K562 treated with DMSO at 1 percent for 4 hours (cell line): ENCODE data around the gene IRAK1. TPM values are rescaled to one million over a fixed set of nuclear protein-coding genes. Genes with fewer than 3 reads are reported as not detected.

Source experiments
- total RNA-seq: library from RNA; unstranded; fragments of 300-600 nt; gene quantifications from 2 replicates; pipeline ENCODE4 v1.2.3, GENCODE V29; 2022; ENCODE audit not compliant: insufficient read depth

IRAK1 gene
- total RNA-seq: 197 and 199 TPM in 2 replicates

GRCh38 chrX:154019633-154020528 lies at the start of gene IRAK1:
Gene IRAK1 (minus strand): TSS chrX:154019902. CDS start chrX:154019812, 90 bp downstream.

GRCh38 chrX:153972368-153973126 lies 47.2 kb downstream of the IRAK1 start, which contains the start of gene TMEM187:
Gene TMEM187 (plus strand): TSS chrX:153972754. CDS start chrX:153982063, 9,309 bp downstream.

GRCh38 chrX:153971450-153972367 lies 48.0 kb downstream of the IRAK1 start, which contains the start of gene HCFC1:
Gene HCFC1 (minus strand): TSS chrX:153971818. CDS start chrX:153970840, 978 bp downstream.

Other genes starting within 250 kb of the IRAK1 start
- not detected in 2 replicates for gene SRPK3, start 238.9 kb downstream of the IRAK1 start, total RNA-seq
- gene IDH3G, start 225.5 kb downstream of the IRAK1 start, total RNA-seq: 78.4 and 81.7 TPM in 2 replicates
- 768 and 792 TPM in 2 replicates for gene SSR4, start 225.2 kb downstream of the IRAK1 start, total RNA-seq
- gene PDZD4, start 189.4 kb downstream of the IRAK1 start, total RNA-seq: not detected in 2 replicates
- 1.4 TPM in 1 of 2 replicates, not detected in the other for gene L1CAM, start 133.7 kb downstream of the IRAK1 start, total RNA-seq
- gene AVPR2, start 115.2 kb downstream of the IRAK1 start, total RNA-seq: 1.2 TPM in 1 of 2 replicates, not detected in the other
- 149 and 176 TPM in 2 replicates for gene ARHGAP4, start 93.6 kb downstream of the IRAK1 start, total RNA-seq
- 124 and 134 TPM in 2 replicates for gene NAA10, start 84.9 kb downstream of the IRAK1 start, total RNA-seq
- 46.8 and 64.1 TPM in 2 replicates for gene RENBP, start 75.3 kb downstream of the IRAK1 start, total RNA-seq
- gene HCFC1, start 48.1 kb downstream of the IRAK1 start, total RNA-seq: 42.3 and 61.1 TPM in 2 replicates
- gene TMEM187, start 47.1 kb downstream of the IRAK1 start, total RNA-seq: 9.9 and 12.7 TPM in 2 replicates
- gene MECP2, start 77.8 kb upstream of the IRAK1 start, total RNA-seq: 30.0 and 30.4 TPM in 2 replicates
- not detected in 2 replicates for gene OPN1LW, start 124.3 kb upstream of the IRAK1 start, total RNA-seq
- gene OPN1MW, start 162.7 kb upstream of the IRAK1 start, total RNA-seq: not detected in 2 replicates
- not detected in 2 replicates for gene OPN1MW2, start 199.9 kb upstream of the IRAK1 start, total RNA-seq
- gene OPN1MW3, start 237.7 kb upstream of the IRAK1 start, total RNA-seq: not detected in 2 replicates